WTC11 (cell line): Measurements from ENCODE around the gene GJD3. TPM values are rescaled to one million over a fixed set of nuclear protein-coding genes. Genes with fewer than 3 reads are reported as not detected.

Experiments
- ATAC-seq: fragments of 200-7000 bp; cut with Tn5 transposase; 2 replicates; pipeline ENCODE4 v1.10.0; 2021; ENCODE audit warnings: mild to moderate bottlenecking, moderate library complexity
- CTCF ChIA-PET: fragments of 300-600 bp; sonication (Branson Sonifier 250); formaldehyde crosslinking; loops from one replicate; lab custom pipeline; 2021; ENCODE audit warnings: antibody characterized with exemption; lab: Charles Lee
- POLR2A ChIA-PET: fragments of 350-600 bp; sonication (Branson Sonifier 250); formaldehyde crosslinking; loops from one replicate; lab custom pipeline; 2021; ENCODE audit warnings: antibody characterized with exemption; lab: Charles Lee
- DNase-seq: peaks from one replicate; pipeline ENCODE4 v3.0.0; 2021; ENCODE audit warnings: low spot score
- H3K27ac Mint-ChIP-seq: 2 replicates; pipeline ENCODE4 v1.8.0; 2021; ENCODE audit warnings: mixed read lengths
- H3K27me3 Mint-ChIP-seq: 2 replicates; pipeline ENCODE4 v1.8.0; 2021; ENCODE audit warnings: low read depth, mild to moderate bottlenecking, moderate library complexity, mixed read lengths
- H3K36me3 Mint-ChIP-seq: 2 replicates; pipeline ENCODE4 v1.8.0; 2021; ENCODE audit warnings: mixed read lengths
- H3K4me1 Mint-ChIP-seq: 2 replicates; pipeline ENCODE4 v1.8.0; 2022; ENCODE audit warnings: mixed read lengths
- H3K4me3 Mint-ChIP-seq: 2 replicates; pipeline ENCODE4 v1.8.0; 2021; ENCODE audit warnings: mild to moderate bottlenecking, moderate library complexity, mixed read lengths
- H3K9me3 Mint-ChIP-seq: 2 replicates; pipeline ENCODE4 v1.8.0; 2021; ENCODE audit warnings: mixed read lengths
- CREM ChIP-seq: sonication (generic); formaldehyde crosslinking; IDR thresholded peaks from 2 replicates; pipeline ENCODE4 v1.8.1; 2022; ENCODE audit warnings: mild to moderate bottlenecking, missing genetic modification reagents, moderate library complexity
- FOXK1 ChIP-seq: sonication (generic); formaldehyde crosslinking; IDR thresholded peaks from 2 replicates; pipeline ENCODE4 v1.8.0; 2022; ENCODE audit warnings: mild to moderate bottlenecking, moderate library complexity, missing genetic modification reagents
- GABPB1 ChIP-seq: sonication (generic); formaldehyde crosslinking; IDR thresholded peaks from 2 replicates; pipeline ENCODE4 v1.8.1; 2023; ENCODE audit warnings: mild to moderate bottlenecking, missing genetic modification reagents
- NR2C2 ChIP-seq: sonication (generic); formaldehyde crosslinking; IDR thresholded peaks from 2 replicates; pipeline ENCODE4 v1.8.0; 2022; ENCODE audit warnings: mild to moderate bottlenecking, missing genetic modification reagents
- NR3C1 ChIP-seq: sonication (generic); formaldehyde crosslinking; conservative IDR thresholded peaks from 2 replicates; pipeline ENCODE4 v1.8.1; 2023; ENCODE audit warnings: low read depth, mild to moderate bottlenecking, missing genetic modification reagents
- OVOL2 ChIP-seq: fragments of 250-450 bp; sonication (Bioruptor Pico); IDR thresholded peaks from 2 replicates; pipeline ENCODE4 v1.9.0; 2021; ENCODE audit warnings: mild to moderate bottlenecking, borderline replicate concordance
- SP1 ChIP-seq: sonication (generic); formaldehyde crosslinking; conservative IDR thresholded peaks from 2 replicates; pipeline ENCODE4 v1.8.1; 2022; ENCODE audit warnings: missing genetic modification reagents
- TCF7 ChIP-seq: sonication (generic); formaldehyde crosslinking; IDR thresholded peaks from 2 replicates; pipeline ENCODE4 v1.8.0; 2022; ENCODE audit warnings: mild to moderate bottlenecking, low read depth, missing genetic modification reagents, moderate library complexity
- TEAD1 ChIP-seq: sonication (generic); formaldehyde crosslinking; IDR thresholded peaks from 2 replicates; pipeline ENCODE4 v1.8.0; 2022; ENCODE audit warnings: mild to moderate bottlenecking, missing genetic modification reagents
- ZNF121 ChIP-seq: sonication (generic); formaldehyde crosslinking; IDR thresholded peaks from 2 replicates; pipeline ENCODE4 v1.8.0; 2023; ENCODE audit warnings: missing genetic modification reagents
- ZNF219 ChIP-seq: sonication (generic); formaldehyde crosslinking; IDR thresholded peaks from 2 replicates; pipeline ENCODE4 v1.8.0; 2023; ENCODE audit warnings: missing genetic modification reagents, mild to moderate bottlenecking, borderline replicate concordance
- ZNF232 ChIP-seq: sonication (generic); formaldehyde crosslinking; IDR thresholded peaks from 2 replicates; pipeline ENCODE4 v1.8.0; 2022; ENCODE audit warnings: mild to moderate bottlenecking, missing genetic modification reagents
- total RNA-seq: library from RNA; stranded (reverse); gene quantifications from 3 replicates; pipeline ENCODE4 v1.2.3, GENCODE V29; 2021
- TF ChIP-seq, protein P1 (sequence below): sonication (generic); formaldehyde crosslinking; IDR thresholded peaks from 2 replicates; pipeline ENCODE4 v1.8.0; 2023; ENCODE audit warnings: missing genetic modification reagents, mild to moderate bottlenecking, borderline replicate concordance
- TF ChIP-seq, protein P2 (sequence below): sonication (generic); formaldehyde crosslinking; IDR thresholded peaks from 2 replicates; pipeline ENCODE4 v1.8.0; 2023; ENCODE audit warnings: missing genetic modification reagents
- TF ChIP-seq, protein P3 (sequence below): sonication (generic); formaldehyde crosslinking; IDR thresholded peaks from 2 replicates; pipeline ENCODE4 v1.8.1; 2023; ENCODE audit warnings: mild to moderate bottlenecking, moderate library complexity, missing genetic modification reagents
- TF ChIP-seq, protein P4 (sequence below): fragments of 250-450 bp; sonication (Bioruptor Pico); IDR thresholded peaks from 2 replicates; pipeline ENCODE4 v1.9.0; 2021; ENCODE audit warnings: mild to moderate bottlenecking, borderline replicate concordance
- TF ChIP-seq, protein P5 (sequence below): sonication (generic); formaldehyde crosslinking; IDR thresholded peaks from 2 replicates; pipeline ENCODE4 v1.8.0; 2022; ENCODE audit warnings: mild to moderate bottlenecking, missing genetic modification reagents
- TF ChIP-seq, protein P6 (sequence below): fragments of 250-450 bp; sonication (Bioruptor Pico); IDR thresholded peaks from 2 replicates; pipeline ENCODE4 v1.8.0; 2021; ENCODE audit warnings: mild to moderate bottlenecking
- TF ChIP-seq, protein P7 (sequence below): sonication (generic); formaldehyde crosslinking; IDR thresholded peaks from 2 replicates; pipeline ENCODE4 v1.8.1; 2023; ENCODE audit warnings: mild to moderate bottlenecking, missing genetic modification reagents, borderline replicate concordance
- TF ChIP-seq, protein P8 (sequence below): sonication (generic); formaldehyde crosslinking; IDR thresholded peaks from 2 replicates; pipeline ENCODE4 v1.8.0; 2022; ENCODE audit warnings: mild to moderate bottlenecking, missing genetic modification reagents

Gene GJD3
- total RNA-seq, 1 experiment from 2014 or later, result 2.3 TPM

DNA sequence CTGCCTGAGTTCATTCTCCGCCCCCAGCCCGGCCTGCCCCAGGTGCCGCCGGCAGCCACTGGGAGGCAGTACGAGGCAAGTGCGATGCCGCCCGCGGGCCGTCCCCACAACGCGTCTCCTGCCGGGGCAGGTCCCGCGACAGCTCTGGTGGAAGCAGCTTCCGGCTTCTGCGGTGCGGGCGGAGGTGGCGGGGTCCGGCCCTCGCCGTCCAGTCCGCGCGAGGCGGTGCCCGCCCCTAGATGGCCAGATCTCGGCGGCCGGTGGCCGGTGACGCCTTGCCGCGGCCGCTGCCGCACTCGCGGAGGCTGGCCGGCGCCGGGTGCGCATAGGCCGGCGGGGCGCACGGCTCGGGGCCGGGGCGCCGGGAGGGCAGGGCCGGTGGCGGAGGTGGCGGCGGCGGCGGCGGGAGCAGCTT is 1.8 kb downstream of the GJD3 start:
- ATAC-seq, result peak; percentile 66
- peaks cover 36% of the 10 kb centered on the region for H3K4me1 Mint-ChIP-seq
- H3K9me3 Mint-ChIP-seq, result no peaks in the 10 kb centered on the region
- ChIA-PET CTCF (interaction anchor here (0.7 to 6.9 kb wide), 25 partner anchors 8 to 258 kb away, joined by 3 to 102 read pairs (median 5); partner anchors contain the start of genes IGFBP4 and TOP2A), POLR2A (no interaction called here)
- no peak overlapping the region for H3K27ac Mint-ChIP-seq
- H3K27me3 Mint-ChIP-seq, result peaks cover 40% of the 10 kb centered on the region
- H3K4me3 Mint-ChIP-seq, result peak overlapping the region; percentile 58
- peak; percentile 92 for DNase-seq
- H3K36me3 Mint-ChIP-seq, result no peaks in the 10 kb centered on the region
- TF ChIP-seq GABPB1 (CRISPR knock-in tag) (peak; percentile 76), ZNF232 (CRISPR knock-in tag) (no peak), ZNF219 (no peak), NR3C1 (CRISPR knock-in tag) (0 out of 2 replicates have a peak, but pooled peaks have one; percentile 52), SP1 (CRISPR knock-in tag) (peak; percentile 74), CREM (CRISPR knock-in tag) (0 out of 2 replicates have a peak, but pooled peaks have one; percentile 9), FOXK1 (peak; percentile 56; the same call in 1 of the 2 replicates), ZNF121 (CRISPR knock-in tag) (peak; percentile 54; the same call in 1 of the 2 replicates), NR2C2 (CRISPR knock-in tag) (no peak), TCF7 (CRISPR knock-in tag) (0 out of 2 replicates have a peak, but pooled peaks have one; percentile 11), OVOL2 (CRISPR knock-in tag) (no peak), TEAD1 (CRISPR knock-in tag) (0 out of 2 replicates have a peak, but pooled peaks have one; percentile 39)
- TF ChIP-seq, protein P1, sequence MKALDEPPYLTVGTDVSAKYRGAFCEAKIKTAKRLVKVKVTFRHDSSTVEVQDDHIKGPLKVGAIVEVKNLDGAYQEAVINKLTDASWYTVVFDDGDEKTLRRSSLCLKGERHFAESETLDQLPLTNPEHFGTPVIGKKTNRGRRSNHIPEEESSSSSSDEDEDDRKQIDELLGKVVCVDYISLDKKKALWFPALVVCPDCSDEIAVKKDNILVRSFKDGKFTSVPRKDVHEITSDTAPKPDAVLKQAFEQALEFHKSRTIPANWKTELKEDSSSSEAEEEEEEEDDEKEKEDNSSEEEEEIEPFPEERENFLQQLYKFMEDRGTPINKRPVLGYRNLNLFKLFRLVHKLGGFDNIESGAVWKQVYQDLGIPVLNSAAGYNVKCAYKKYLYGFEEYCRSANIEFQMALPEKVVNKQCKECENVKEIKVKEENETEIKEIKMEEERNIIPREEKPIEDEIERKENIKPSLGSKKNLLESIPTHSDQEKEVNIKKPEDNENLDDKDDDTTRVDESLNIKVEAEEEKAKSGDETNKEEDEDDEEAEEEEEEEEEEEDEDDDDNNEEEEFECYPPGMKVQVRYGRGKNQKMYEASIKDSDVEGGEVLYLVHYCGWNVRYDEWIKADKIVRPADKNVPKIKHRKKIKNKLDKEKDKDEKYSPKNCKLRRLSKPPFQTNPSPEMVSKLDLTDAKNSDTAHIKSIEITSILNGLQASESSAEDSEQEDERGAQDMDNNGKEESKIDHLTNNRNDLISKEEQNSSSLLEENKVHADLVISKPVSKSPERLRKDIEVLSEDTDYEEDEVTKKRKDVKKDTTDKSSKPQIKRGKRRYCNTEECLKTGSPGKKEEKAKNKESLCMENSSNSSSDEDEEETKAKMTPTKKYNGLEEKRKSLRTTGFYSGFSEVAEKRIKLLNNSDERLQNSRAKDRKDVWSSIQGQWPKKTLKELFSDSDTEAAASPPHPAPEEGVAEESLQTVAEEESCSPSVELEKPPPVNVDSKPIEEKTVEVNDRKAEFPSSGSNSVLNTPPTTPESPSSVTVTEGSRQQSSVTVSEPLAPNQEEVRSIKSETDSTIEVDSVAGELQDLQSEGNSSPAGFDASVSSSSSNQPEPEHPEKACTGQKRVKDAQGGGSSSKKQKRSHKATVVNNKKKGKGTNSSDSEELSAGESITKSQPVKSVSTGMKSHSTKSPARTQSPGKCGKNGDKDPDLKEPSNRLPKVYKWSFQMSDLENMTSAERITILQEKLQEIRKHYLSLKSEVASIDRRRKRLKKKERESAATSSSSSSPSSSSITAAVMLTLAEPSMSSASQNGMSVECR (CRISPR knock-in tag), result peak; percentile 38; the same call in 1 of the 2 replicates
- TF ChIP-seq, protein P2, sequence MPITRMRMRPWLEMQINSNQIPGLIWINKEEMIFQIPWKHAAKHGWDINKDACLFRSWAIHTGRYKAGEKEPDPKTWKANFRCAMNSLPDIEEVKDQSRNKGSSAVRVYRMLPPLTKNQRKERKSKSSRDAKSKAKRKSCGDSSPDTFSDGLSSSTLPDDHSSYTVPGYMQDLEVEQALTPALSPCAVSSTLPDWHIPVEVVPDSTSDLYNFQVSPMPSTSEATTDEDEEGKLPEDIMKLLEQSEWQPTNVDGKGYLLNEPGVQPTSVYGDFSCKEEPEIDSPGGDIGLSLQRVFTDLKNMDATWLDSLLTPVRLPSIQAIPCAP (CRISPR knock-in tag), result no peak
- TF ChIP-seq, protein P3, sequence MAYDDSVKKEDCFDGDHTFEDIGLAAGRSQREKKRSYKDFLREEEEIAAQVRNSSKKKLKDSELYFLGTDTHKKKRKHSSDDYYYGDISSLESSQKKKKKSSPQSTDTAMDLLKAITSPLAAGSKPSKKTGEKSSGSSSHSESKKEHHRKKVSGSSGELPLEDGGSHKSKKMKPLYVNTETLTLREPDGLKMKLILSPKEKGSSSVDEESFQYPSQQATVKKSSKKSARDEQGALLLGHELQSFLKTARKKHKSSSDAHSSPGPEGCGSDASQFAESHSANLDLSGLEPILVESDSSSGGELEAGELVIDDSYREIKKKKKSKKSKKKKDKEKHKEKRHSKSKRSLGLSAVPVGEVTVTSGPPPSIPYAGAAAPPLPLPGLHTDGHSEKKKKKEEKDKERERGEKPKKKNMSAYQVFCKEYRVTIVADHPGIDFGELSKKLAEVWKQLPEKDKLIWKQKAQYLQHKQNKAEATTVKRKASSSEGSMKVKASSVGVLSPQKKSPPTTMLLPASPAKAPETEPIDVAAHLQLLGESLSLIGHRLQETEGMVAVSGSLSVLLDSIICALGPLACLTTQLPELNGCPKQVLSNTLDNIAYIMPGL (CRISPR knock-in tag), result peak; percentile 89
- TF ChIP-seq, protein P4, sequence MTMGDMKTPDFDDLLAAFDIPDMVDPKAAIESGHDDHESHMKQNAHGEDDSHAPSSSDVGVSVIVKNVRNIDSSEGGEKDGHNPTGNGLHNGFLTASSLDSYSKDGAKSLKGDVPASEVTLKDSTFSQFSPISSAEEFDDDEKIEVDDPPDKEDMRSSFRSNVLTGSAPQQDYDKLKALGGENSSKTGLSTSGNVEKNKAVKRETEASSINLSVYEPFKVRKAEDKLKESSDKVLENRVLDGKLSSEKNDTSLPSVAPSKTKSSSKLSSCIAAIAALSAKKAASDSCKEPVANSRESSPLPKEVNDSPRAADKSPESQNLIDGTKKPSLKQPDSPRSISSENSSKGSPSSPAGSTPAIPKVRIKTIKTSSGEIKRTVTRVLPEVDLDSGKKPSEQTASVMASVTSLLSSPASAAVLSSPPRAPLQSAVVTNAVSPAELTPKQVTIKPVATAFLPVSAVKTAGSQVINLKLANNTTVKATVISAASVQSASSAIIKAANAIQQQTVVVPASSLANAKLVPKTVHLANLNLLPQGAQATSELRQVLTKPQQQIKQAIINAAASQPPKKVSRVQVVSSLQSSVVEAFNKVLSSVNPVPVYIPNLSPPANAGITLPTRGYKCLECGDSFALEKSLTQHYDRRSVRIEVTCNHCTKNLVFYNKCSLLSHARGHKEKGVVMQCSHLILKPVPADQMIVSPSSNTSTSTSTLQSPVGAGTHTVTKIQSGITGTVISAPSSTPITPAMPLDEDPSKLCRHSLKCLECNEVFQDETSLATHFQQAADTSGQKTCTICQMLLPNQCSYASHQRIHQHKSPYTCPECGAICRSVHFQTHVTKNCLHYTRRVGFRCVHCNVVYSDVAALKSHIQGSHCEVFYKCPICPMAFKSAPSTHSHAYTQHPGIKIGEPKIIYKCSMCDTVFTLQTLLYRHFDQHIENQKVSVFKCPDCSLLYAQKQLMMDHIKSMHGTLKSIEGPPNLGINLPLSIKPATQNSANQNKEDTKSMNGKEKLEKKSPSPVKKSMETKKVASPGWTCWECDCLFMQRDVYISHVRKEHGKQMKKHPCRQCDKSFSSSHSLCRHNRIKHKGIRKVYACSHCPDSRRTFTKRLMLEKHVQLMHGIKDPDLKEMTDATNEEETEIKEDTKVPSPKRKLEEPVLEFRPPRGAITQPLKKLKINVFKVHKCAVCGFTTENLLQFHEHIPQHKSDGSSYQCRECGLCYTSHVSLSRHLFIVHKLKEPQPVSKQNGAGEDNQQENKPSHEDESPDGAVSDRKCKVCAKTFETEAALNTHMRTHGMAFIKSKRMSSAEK (CRISPR knock-in tag), result no peak
- TF ChIP-seq, protein P5, sequence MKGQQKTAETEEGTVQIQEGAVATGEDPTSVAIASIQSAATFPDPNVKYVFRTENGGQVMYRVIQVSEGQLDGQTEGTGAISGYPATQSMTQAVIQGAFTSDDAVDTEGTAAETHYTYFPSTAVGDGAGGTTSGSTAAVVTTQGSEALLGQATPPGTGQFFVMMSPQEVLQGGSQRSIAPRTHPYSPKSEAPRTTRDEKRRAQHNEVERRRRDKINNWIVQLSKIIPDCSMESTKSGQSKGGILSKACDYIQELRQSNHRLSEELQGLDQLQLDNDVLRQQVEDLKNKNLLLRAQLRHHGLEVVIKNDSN (CRISPR knock-in tag), result no peak
- TF ChIP-seq, protein P6, sequence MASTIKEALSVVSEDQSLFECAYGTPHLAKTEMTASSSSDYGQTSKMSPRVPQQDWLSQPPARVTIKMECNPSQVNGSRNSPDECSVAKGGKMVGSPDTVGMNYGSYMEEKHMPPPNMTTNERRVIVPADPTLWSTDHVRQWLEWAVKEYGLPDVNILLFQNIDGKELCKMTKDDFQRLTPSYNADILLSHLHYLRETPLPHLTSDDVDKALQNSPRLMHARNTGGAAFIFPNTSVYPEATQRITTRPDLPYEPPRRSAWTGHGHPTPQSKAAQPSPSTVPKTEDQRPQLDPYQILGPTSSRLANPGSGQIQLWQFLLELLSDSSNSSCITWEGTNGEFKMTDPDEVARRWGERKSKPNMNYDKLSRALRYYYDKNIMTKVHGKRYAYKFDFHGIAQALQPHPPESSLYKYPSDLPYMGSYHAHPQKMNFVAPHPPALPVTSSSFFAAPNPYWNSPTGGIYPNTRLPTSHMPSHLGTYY (CRISPR knock-in tag), result no peak
- TF ChIP-seq, protein P7, sequence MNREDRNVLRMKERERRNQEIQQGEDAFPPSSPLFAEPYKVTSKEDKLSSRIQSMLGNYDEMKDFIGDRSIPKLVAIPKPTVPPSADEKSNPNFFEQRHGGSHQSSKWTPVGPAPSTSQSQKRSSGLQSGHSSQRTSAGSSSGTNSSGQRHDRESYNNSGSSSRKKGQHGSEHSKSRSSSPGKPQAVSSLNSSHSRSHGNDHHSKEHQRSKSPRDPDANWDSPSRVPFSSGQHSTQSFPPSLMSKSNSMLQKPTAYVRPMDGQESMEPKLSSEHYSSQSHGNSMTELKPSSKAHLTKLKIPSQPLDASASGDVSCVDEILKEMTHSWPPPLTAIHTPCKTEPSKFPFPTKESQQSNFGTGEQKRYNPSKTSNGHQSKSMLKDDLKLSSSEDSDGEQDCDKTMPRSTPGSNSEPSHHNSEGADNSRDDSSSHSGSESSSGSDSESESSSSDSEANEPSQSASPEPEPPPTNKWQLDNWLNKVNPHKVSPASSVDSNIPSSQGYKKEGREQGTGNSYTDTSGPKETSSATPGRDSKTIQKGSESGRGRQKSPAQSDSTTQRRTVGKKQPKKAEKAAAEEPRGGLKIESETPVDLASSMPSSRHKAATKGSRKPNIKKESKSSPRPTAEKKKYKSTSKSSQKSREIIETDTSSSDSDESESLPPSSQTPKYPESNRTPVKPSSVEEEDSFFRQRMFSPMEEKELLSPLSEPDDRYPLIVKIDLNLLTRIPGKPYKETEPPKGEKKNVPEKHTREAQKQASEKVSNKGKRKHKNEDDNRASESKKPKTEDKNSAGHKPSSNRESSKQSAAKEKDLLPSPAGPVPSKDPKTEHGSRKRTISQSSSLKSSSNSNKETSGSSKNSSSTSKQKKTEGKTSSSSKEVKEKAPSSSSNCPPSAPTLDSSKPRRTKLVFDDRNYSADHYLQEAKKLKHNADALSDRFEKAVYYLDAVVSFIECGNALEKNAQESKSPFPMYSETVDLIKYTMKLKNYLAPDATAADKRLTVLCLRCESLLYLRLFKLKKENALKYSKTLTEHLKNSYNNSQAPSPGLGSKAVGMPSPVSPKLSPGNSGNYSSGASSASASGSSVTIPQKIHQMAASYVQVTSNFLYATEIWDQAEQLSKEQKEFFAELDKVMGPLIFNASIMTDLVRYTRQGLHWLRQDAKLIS (CRISPR knock-in tag), result no peak
- TF ChIP-seq, protein P8, sequence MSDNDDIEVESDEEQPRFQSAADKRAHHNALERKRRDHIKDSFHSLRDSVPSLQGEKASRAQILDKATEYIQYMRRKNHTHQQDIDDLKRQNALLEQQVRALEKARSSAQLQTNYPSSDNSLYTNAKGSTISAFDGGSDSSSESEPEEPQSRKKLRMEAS (CRISPR knock-in tag), result peak; percentile 77; the same call in 1 of the 2 replicates
